GM12864 (cell line): ENCODE data around the gene CDX2.
"Not testable (repeated sequence)": the region's sequence is repeated elsewhere in the genome, so short reads cannot be mapped to it uniquely, and the experiment has no call there.

Source experiments
- DNase-seq: peaks from one replicate; pipeline ENCODE4 v3.0.0-alpha.2; 2011; ENCODE audit warnings: low read depth
- H3K4me3 ChIP-seq: 2 replicates; pipeline ENCODE4 v1.5.1; 2011; ENCODE audit warnings: mild to moderate bottlenecking, low read depth, low read length, control low read depth
- TF ChIP-seq, protein P1 (sequence below): IDR thresholded peaks from 2 replicates; pipeline ENCODE4 v1.5.1; 2011; ENCODE audit warnings: low read depth, mild to moderate bottlenecking, moderate library complexity, low read length, control low read depth, inconsistent platforms; ENCODE audit errors: missing control alignments

CDX2 gene

DNA sequence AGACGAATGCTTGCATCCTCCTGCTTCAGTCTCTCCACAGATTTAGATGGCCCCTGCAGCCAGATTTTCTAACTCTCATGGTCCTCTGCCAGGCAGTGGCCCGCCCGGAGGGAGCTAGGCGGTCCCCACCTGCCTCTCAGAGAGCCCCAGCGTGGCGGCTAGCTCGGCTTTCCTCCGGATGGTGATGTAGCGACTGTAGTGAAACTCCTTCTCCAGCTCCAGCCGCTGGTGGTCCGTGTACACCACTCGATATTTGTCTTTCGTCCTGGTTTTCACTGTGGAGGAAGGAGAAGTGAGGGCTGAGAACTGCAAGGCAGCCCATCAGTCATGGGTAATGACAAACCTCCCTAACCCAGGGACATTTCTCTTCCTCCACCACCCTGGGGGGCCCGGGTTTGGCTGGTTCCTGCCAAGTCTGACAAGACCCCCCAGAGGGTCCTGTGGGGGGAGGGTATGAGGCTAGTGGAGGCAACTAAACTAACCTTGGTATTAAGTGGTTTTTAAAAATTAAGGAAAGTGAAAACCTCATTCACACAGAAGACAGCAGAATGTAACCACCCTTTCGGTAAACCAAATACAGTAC lies 4.3 kb downstream of the CDX2 start:
- H3K4me3 ChIP-seq, result no peak overlapping the region
- TF ChIP-seq, protein P1, sequence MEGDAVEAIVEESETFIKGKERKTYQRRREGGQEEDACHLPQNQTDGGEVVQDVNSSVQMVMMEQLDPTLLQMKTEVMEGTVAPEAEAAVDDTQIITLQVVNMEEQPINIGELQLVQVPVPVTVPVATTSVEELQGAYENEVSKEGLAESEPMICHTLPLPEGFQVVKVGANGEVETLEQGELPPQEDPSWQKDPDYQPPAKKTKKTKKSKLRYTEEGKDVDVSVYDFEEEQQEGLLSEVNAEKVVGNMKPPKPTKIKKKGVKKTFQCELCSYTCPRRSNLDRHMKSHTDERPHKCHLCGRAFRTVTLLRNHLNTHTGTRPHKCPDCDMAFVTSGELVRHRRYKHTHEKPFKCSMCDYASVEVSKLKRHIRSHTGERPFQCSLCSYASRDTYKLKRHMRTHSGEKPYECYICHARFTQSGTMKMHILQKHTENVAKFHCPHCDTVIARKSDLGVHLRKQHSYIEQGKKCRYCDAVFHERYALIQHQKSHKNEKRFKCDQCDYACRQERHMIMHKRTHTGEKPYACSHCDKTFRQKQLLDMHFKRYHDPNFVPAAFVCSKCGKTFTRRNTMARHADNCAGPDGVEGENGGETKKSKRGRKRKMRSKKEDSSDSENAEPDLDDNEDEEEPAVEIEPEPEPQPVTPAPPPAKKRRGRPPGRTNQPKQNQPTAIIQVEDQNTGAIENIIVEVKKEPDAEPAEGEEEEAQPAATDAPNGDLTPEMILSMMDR, result no peak

DNA sequence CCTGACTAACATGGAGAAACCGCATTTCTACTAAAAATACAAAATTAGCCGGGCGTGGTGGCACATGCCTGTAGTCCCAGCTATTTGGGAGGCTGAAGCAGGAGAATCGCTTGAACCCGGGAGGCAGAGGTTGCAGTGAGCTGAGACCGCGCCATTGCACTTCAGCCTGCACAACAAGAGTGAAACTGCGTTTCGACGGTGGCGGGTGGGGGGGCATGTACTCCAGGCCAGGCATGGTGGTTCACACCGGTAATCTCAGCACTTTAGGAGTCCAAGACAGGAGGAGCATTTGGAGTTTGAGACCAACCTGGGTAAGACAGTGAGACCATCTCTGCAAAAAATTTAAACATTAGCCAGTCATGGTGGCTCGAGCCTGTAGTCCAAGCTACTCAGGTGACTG lies 4.9 kb downstream of the CDX2 start:
- not testable (repeated sequence) for H3K4me3 ChIP-seq, DNase-seq

More for the DNA sequence above, 4.3 kb downstream of the CDX2 start:
- no peak for DNase-seq

DNA sequence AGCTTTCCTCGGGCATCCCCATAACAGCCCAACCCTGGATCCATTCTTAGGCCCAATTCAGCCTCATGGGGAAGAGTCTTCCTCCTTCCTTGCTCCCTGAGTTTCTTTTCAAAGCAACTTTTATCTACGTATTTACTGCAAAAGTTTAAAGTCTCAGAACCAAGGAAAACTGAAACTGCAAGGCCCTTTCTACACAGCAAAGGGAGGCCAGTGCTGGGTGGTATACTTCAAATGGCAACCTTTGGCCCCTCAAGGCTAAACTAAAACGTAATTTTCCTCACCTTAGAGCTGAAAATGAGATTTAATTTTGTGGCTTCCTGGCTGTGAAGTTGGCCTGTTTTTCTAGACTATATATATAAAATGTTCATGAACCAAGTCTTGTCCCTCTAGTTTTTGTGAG lies 5.6 kb downstream of the CDX2 start:
- no peak for DNase-seq
- TF ChIP-seq, protein P1, result no peak
- H3K4me3 ChIP-seq, result no peak overlapping the region

DNA sequence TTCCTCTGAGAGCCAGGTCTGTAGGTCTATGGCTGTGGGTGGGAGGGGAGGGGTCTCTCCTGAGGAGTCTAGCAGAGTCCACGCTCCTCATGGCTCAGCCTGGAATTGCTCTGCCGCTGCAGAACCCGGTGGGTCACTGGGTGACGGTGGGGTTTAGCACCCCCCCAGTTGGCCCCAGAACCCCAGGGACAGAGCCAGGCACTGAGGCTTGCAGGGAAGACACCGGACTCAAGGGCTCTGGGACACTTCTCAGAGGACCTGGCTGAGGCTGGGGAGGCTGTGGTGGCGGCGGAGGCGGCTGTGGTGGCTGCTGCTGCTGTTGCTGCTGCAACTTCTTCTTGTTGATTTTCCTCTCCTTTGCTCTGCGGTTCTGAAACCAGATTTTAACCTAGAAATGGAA lies 6.1 kb downstream of the CDX2 start:
- DNase-seq, result no peak
- TF ChIP-seq, protein P1, result no peak
- no peak overlapping the region for H3K4me3 ChIP-seq

DNA sequence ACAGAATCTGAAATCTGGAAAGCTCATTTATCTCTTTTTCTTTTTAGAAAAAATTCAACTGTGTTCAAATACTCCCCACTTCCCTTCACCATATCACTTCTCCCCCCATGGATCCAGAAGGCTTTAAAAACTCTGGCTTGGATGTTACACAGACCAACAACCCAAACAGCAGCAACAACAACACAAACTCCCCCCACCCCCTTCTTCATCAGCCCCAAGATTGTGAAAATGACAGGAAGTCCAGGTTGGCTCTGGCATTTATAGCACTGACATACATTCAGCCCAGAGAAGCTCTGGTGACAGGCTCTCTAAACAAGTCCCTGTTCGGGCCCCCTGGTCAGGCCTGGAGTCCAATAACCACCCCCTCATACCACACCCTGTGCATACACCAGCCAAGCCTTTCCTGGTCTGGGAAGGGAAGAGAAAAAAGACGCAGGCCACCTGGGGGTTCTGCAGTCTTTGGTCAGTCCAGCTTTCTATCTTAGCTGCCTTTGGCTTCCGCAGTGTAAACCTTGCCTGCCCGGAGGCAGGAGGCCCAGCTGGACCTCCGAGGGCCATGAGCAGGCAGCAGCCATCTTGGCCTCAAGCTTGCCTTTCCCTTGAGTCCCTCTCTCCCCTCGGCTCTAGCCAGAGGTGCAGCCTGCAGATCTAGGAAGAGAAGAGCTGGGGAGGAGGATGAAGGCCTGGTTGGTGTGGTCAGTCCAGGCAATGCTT lies 6.8 kb downstream of the CDX2 start:
- TF ChIP-seq, protein P1, result no peak
- no peak overlapping the region for H3K4me3 ChIP-seq
- no peak for DNase-seq

DNA sequence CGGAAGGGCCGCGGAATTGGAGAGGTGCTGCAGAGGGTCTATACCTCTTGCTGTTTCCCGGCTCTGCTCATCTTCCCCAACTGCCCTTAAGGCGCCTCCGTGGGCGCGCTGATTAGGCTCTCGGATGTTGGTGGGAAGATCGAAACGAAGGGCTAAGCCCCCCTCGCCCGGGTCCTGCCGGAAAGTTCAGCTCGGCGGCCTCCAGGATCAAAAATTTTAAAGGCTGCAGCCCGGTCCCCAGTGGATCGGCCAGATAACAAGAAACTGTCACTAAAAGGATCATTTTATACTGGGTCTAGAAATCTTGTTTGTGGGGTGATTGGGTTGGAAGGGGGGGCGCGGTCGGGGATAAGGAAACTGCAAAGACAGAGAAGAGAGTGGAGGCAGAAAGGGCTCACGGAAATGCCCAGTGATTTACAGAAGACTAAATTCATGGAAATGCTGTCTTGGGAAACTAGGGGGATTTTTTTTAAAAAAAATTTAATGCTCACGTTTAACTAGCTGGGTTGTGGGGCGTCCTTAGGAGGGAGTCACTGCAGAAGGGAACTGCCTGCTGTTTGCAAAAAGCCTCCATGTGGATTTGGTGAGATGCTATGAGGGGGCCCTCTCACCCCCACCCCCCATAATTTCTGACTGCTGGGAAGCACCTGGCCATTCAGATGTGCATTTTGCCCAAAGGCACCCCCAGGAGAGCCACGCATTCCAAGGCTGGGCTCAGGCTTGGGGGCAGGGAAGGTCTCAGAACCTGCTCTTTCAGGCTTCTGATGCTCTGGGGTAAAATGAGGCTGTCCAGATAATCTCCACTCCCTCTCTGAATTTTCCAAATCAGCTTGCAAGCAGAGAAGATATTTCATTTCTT lies 7.7 kb downstream of the CDX2 start:
- TF ChIP-seq, protein P1, result no peak
- no peak for DNase-seq
- H3K4me3 ChIP-seq, result no peak overlapping the region

DNA sequence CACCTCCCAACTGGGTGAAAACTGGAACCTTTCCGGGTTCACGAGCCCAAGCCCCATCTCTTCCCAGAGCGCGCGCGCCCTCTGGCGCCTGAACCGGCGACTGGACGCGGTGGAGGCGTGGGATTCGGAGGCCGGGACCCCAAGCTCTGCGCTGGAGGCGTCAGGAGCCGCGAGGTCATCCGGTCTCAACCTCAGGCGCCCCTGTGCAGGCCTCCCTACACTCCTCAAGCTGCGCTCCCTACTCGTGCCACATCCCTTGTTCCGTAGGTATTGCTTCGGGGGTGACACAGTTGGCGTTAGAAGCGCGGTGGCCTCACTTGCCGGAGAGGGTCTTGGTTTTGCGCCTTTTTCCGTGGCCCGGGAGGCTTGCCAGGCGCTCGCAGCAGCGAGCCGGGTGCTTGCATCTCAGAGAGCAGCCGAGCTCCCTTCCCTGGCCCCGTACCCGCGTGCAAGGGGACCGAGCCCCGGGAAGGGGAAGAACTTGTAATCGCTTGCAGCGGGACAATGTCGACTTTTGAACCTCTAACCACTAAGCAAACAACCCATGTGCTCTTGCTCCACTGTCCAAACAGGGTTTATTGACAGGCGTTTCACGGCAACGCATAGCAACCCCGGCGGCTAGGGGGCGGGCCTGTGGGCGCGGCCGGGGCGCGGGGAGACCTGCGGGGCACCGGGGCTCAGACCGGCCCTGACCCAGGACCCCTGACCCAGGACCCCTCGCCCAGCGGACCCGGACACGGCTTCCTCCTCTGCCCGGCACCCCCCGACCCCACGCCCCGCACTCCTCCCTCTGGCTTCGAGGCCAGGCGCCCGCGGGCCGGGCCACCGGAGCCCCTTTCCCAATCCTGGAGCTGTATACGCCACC lies 8.5 kb downstream of the CDX2 start:
- no peak overlapping the region; the same call in 1 of the 2 replicates for H3K4me3 ChIP-seq
- TF ChIP-seq, protein P1, result peak; percentile 46
- no peak for DNase-seq
